ENCODE measurements around the gene NRG3. TPM values are rescaled to one million over a fixed set of nuclear protein-coding genes. Genes with fewer than 3 reads are reported as not detected.

NRG3 gene
- total and polyA plus RNA-seq, 2 of the 4 experiments (the other 2 are of a cell fraction), result not detected

GRCh38 chr10:82392533-82392932 is 517.5 kb downstream of the NRG3 start:
- H4K20me1 ChIP-seq (ENCODE audit: insufficient read depth, low read length), result no peaks in the 10 kb centered on the region
- H2AK9ac ChIP-seq (replicated peaks; ENCODE audit: low read depth, low read length, poor library complexity), result no peak overlapping the region
- ATAC-seq (ENCODE audit: low read depth), result no peak
- no peak overlapping the region for H3K4ac ChIP-seq (ENCODE audit: low read depth, low read length)
- H2AK5ac ChIP-seq (ENCODE audit: low read depth, low read length), result no peak overlapping the region
- no peak overlapping the region for H3K18ac ChIP-seq (ENCODE audit: low read depth, low read length)
- no peak overlapping the region for H2BK120ac ChIP-seq (ENCODE audit: low read depth, low read length)
- no peak overlapping the region for H4K91ac ChIP-seq (ENCODE audit: insufficient read depth, low read depth, low read length)
- no peak overlapping the region for H3K9ac ChIP-seq (ENCODE audit: low read depth, low read length)
- no peak overlapping the region for H2BK15ac ChIP-seq (ENCODE audit: low read depth, low read length)
- no peak overlapping the region for H4K8ac ChIP-seq (ENCODE audit: low read depth in 2 of 2, low read length in 2 of 2)
- dilution Hi-C loops (cut with HindIII; ENCODE audit: low sequenced_read_pairs, unreplicated experiment) (no loop called here), intact Hi-C loops (cut with micrococcal nuclease) (no loop called here), in situ Hi-C loops (cut with MboI; ENCODE audit: low sequenced_read_pairs) (no loop called here)
- TF ChIP-seq USF2 (IDR thresholded peaks at IDR 0.05; ENCODE audit: low read depth, low read length) (no peak), RFX5 (IDR thresholded peaks at IDR 0.05; ENCODE audit: low read depth, low read length) (no peak), FOS (IDR thresholded peaks at IDR 0.05; ENCODE audit: low read depth, low read length) (no peak), CEBPB (IDR thresholded peaks at IDR 0.05; ENCODE audit: low read depth, low read length) (no peak), MAFK (IDR thresholded peaks at IDR 0.05; ENCODE audit: low read depth, low read length) (no peak), BHLHE40 (IDR thresholded peaks at IDR 0.05; ENCODE audit: low read depth, low read length) (no peak)
- no peak overlapping the region for H3K4me2 ChIP-seq (ENCODE audit: low read depth, low read length)
- no peaks in the 10 kb centered on the region for H3K27me3 ChIP-seq (ENCODE audit: control insufficient read depth, insufficient read depth, low read length)
- no peaks in the 10 kb centered on the region for H3K9me1 ChIP-seq (ENCODE audit: insufficient read depth, low read length)
- H3K4me1 ChIP-seq (ENCODE audit: control insufficient read depth, insufficient read depth, low read length), result no peaks in the 10 kb centered on the region
- no peak overlapping the region for H2BK20ac ChIP-seq (ENCODE audit: low read depth, low read length)
- no peak overlapping the region for H2BK5ac ChIP-seq (ENCODE audit: low read depth, low read length, poor library complexity, severe bottlenecking)
- no peak overlapping the region for H2AFZ ChIP-seq (replicated peaks; ENCODE audit: low read length, poor library complexity)
- no peaks in the 10 kb centered on the region for H3K79me1 ChIP-seq (ENCODE audit: low read depth in 1 of 2, low read length in 2 of 2)
- H3K9me3 ChIP-seq (ENCODE audit: control insufficient read depth, insufficient read depth, low read length), result peaks cover 9% of the 10 kb centered on the region; the same call in 1 of the 2 replicates
- no peak for DNase-seq
- BruUV-seq (replicated peaks), result no TSS peak
- H3K4me3 ChIP-seq (ENCODE audit: insufficient read depth, low read depth, low read length), result no peak overlapping the region
- POLR2A ChIA-PET (ENCODE audit: unreplicated experiment), result no interaction called here
- CTCF ChIA-PET, result no interaction called here
- no peak overlapping the region for H4K5ac ChIP-seq (ENCODE audit: low read depth, low read length)
- no peaks in the 10 kb centered on the region for H3K36me3 ChIP-seq (ENCODE audit: control insufficient read depth, insufficient read depth, low read length)
- no peak overlapping the region for H3K27ac ChIP-seq (ENCODE audit: insufficient read depth, low read length)
- H3K23ac ChIP-seq (ENCODE audit: low read depth, low read length), result no peak overlapping the region
- no peak overlapping the region for H3K56ac ChIP-seq (ENCODE audit: extremely low read depth, insufficient read depth, low read length)
- H3K14ac ChIP-seq (replicated peaks; ENCODE audit: low read depth, low read length), result no peak overlapping the region

Measured in IMR-90 (cell line).